Measurements from ENCODE around the gene NADSYN1.

The NADSYN1 gene

GRCh38 chr11:71548120-71548519 is 95.1 kb downstream of the NADSYN1 start, which contains the start of gene KRTAP5-9:
Gene KRTAP5-9 (plus strand): TSS chr11:71548420. CDS start chr11:71548658, 238 bp downstream.
- no peak within 1 kb of the TSS for H3K27ac ChIP-seq
- no peak for TF ChIP-seq CTCF (conservative IDR thresholded peaks at IDR 0.05)

GRCh38 chr11:71548716-71549151 is 95.7 kb downstream of the NADSYN1 start:
- TF ChIP-seq CTCF (conservative IDR thresholded peaks at IDR 0.05), result no peak
- H3K27ac ChIP-seq, result no peak overlapping the region
